Bladder microvascular endothelial cell (primary cell): ENCODE data around the gene DMAP1. TPM values are rescaled to one million over a fixed set of nuclear protein-coding genes. Genes with fewer than 3 reads are reported as not detected.

ENCODE experiments used
- total RNA-seq: library from RNA; depleted of rRNA; stranded (reverse); fragments of >200 nt; gene quantifications from 2 replicates; pipeline ENCODE4 v1.2.3, GENCODE V29; 2014

The DMAP1 gene, protein sequence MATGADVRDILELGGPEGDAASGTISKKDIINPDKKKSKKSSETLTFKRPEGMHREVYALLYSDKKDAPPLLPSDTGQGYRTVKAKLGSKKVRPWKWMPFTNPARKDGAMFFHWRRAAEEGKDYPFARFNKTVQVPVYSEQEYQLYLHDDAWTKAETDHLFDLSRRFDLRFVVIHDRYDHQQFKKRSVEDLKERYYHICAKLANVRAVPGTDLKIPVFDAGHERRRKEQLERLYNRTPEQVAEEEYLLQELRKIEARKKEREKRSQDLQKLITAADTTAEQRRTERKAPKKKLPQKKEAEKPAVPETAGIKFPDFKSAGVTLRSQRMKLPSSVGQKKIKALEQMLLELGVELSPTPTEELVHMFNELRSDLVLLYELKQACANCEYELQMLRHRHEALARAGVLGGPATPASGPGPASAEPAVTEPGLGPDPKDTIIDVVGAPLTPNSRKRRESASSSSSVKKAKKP
- total RNA-seq = 20.1 and 24.1 TPM in 2 replicates

DNA sequence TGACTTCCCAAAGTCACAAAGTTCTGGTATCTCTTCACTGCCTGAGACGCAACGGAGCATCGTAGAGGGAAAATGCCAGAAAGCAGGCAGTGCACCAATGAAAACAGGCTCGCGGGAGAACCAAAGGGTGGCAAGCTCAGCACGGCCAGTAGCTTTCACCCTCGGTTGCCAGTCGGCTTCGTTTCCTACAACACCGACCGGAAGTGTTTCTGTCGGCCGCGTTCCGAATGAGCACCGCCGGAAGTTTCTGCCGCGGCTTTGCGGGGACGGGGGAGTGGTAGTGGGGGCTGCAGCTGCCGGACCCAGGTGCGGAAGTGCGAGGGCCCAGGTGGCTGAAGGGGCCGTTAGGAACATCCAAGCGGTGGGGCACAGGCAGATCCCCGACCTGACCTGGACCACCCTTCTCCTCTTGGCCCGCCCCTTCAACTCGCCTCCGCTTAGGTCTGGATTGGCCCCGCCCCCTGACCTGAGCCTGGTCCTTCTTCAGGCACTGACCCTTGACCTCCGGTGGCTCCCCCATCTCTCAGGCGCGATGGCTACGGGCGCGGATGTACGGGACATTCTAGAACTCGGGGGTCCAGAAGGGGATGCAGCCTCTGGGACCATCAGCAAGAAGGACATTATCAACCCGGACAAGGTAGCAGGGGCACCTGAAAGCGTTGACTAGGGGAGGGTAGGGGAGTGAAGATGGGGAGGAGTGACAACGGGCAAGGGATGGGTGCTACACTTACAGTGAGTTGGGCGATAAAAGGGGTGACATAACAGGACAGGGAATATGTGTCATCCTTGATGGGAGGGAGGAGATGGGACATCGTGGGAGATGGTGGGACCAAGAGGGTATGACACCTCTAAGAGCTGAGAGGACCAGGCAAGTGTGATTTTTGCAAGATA, at the start of gene DMAP1:
TSS of gene DMAP1 (plus strand) at position 250 of the 891 bp plus-strand sequence. CDS start at position 533, 283 bp downstream.

Other genes with a start within 250 kb of the DMAP1 start
- 13.8 and 23.9 TPM in 2 replicates for gene DPH2, start 243.5 kb upstream of the DMAP1 start, total RNA-seq
- 90.7 and 94.1 TPM in 2 replicates for gene ATP6V0B, start 238.5 kb upstream of the DMAP1 start, total RNA-seq
- gene B4GALT2, start 234.3 kb upstream of the DMAP1 start, total RNA-seq = 42.6 and 49.8 TPM in 2 replicates
- gene CCDC24, start 221.9 kb upstream of the DMAP1 start, total RNA-seq = 1.5 and 2.4 TPM in 2 replicates
- gene SLC6A9, start 182.0 kb upstream of the DMAP1 start, total RNA-seq = 0.16 and 0.63 TPM in 2 replicates
- not detected in 2 replicates for gene KLF17, start 94.7 kb upstream of the DMAP1 start, total RNA-seq
- gene KLF18, start 71.8 kb upstream of the DMAP1 start, total RNA-seq = not detected in 2 replicates
- gene ERI3, start 141.8 kb downstream of the DMAP1 start, total RNA-seq = 24.3 and 28.3 TPM in 2 replicates
- 43.2 and 65.3 TPM in 2 replicates for gene RNF220, start 191.8 kb downstream of the DMAP1 start, total RNA-seq